SK-N-SH (cell line): Measurements from ENCODE around the gene SFXN4. TPM values are rescaled to one million over a fixed set of nuclear protein-coding genes. Genes with fewer than 3 reads are reported as not detected.

Experiments
- CTCF ChIA-PET: fragments of 300-600, 350-600 bp; formaldehyde crosslinking; extraction: SDS; loops from one replicate; lab custom pipeline; 2021; lab: Yijun Ruan, JAX
- POLR2A ChIA-PET: fragments of 350-600 bp; sonication (Branson Sonifier 250); formaldehyde crosslinking; extraction: SDS; loops from one replicate; lab custom pipeline; 2020; ENCODE audit warnings: antibody characterized with exemption, inconsistent platforms; lab: Yijun Ruan, JAX
- DNase-seq: peaks from one replicate; pipeline ENCODE4 v3.0.0; 2012
- H2AFZ ChIP-seq: fragments of 200-600 bp; sonication (generic); 2 replicates; pipeline ENCODE4 v1.8.1; 2016; ENCODE audit warnings: antibody characterized with exemption, mild to moderate bottlenecking, low read depth
- H3F3A ChIP-seq: fragments of 200-600 bp; sonication (generic); replicated peaks from 2 replicates; pipeline ENCODE3; 2016; ENCODE audit warnings: antibody characterized with exemption, mild to moderate bottlenecking; ENCODE audit not compliant: insufficient read depth
- H3K27ac ChIP-seq, 2 experiments: fragments of 200-500 bp in 1 of 2; fragments of 200-600 bp in 1 of 2; sonication (Bioruptor generic) in 1 of 2; sonication (generic), shearing (Covaris generic) in 1 of 2; 2 replicates each; pipeline versions ENCODE4 v1.5.1 to v1.6.1; 2014 to 2016; ENCODE audit warnings: low read depth in 2 of 2, inconsistent platforms in 1 of 2, low read length in 1 of 2, mild to moderate bottlenecking in 1 of 2, mixed read lengths in 1 of 2
- H3K27me3 ChIP-seq: fragments of 200-600 bp; sonication (generic), shearing (Covaris generic); 2 replicates; pipeline ENCODE4 v1.6.1; 2016; ENCODE audit warnings: mixed run types; ENCODE audit not compliant: insufficient read depth
- H3K36me3 ChIP-seq, 2 experiments: fragments of 200-500 bp in 1 of 2; fragments of 200-600 bp in 1 of 2; sonication (Bioruptor generic) in 1 of 2; sonication (generic) in 1 of 2; replicated peaks in 1 of 2; 2 replicates each; pipeline versions ENCODE3 to v1.5.1; 2014 to 2016; ENCODE audit warnings: low read length in 1 of 2, mild to moderate bottlenecking in 1 of 2; ENCODE audit not compliant: insufficient read depth in 2 of 2, control insufficient read depth in 1 of 2
- H3K4me1 ChIP-seq, 2 experiments: fragments of 200-500 bp in 1 of 2; fragments of 200-600 bp in 1 of 2; sonication (Bioruptor generic) in 1 of 2; sonication (generic), shearing (Covaris generic) in 1 of 2; 2 replicates each; pipeline versions ENCODE4 v1.5.1 to v1.6.1; 2014 to 2016; ENCODE audit warnings: low read depth in 1 of 2, low read length in 1 of 2, mixed run types in 1 of 2; ENCODE audit not compliant: insufficient read depth in 2 of 2, control insufficient read depth in 1 of 2
- H3K4me2 ChIP-seq: fragments of 200-600 bp; sonication (generic), shearing (Covaris generic); 2 replicates; pipeline ENCODE4 v1.6.1; 2017; ENCODE audit warnings: mixed run types
- H3K4me3 ChIP-seq, 2 experiments: fragments of 200-500 bp in 1 of 2; fragments of 200-600 bp in 1 of 2; sonication (Bioruptor generic) in 1 of 2; sonication (generic), shearing (Covaris generic) in 1 of 2; 2 replicates each; pipeline versions ENCODE4 v1.5.1 to v1.8.1; 2014 to 2016; ENCODE audit warnings: low read depth in 2 of 2, inconsistent platforms in 1 of 2, low read length in 1 of 2, mild to moderate bottlenecking in 1 of 2, mixed read lengths in 1 of 2, moderate library complexity in 1 of 2
- H3K79me2 ChIP-seq: fragments of 200-600 bp; sonication (generic); 2 replicates; pipeline ENCODE4 v1.8.1; 2017; ENCODE audit warnings: mild to moderate bottlenecking; ENCODE audit not compliant: insufficient read depth
- H3K9ac ChIP-seq: fragments of 200-600 bp; sonication (generic); 2 replicates; pipeline ENCODE4 v1.6.1; 2017; ENCODE audit warnings: mixed run types
- H3K9me2 ChIP-seq: fragments of 200-600 bp; sonication (generic); 2 replicates; pipeline ENCODE4 v1.6.1; 2017; ENCODE audit warnings: mixed run types
- H3K9me3 ChIP-seq: fragments of 200-600 bp; sonication (generic); 2 replicates; pipeline ENCODE4 v1.6.1; 2017; ENCODE audit warnings: mixed run types, mild to moderate bottlenecking, moderate library complexity
- H4K20me1 ChIP-seq: fragments of 200-600 bp; sonication (generic); 2 replicates; pipeline ENCODE4 v1.6.1; 2017; ENCODE audit warnings: mild to moderate bottlenecking, mixed run types; ENCODE audit not compliant: insufficient read depth
- CHD2 ChIP-seq: fragments of 150-350 bp; IDR thresholded peaks from 2 replicates; pipeline ENCODE4 v1.6.1; 2018; ENCODE audit warnings: low read length; ENCODE audit not compliant: partially characterized antibody
- CTCF ChIP-seq: fragments of 200-600 bp; sonication (generic); IDR thresholded peaks from 2 replicates; pipeline ENCODE4 v1.6.1; 2017; ENCODE audit warnings: antibody characterized with exemption, mild to moderate bottlenecking, moderate library complexity
- EZH2phosphoT487 ChIP-seq: fragments of 200-600 bp; sonication (generic); IDR thresholded peaks from 2 replicates; pipeline ENCODE4 v1.6.1; 2017; ENCODE audit warnings: low read depth, mixed run types, mild to moderate bottlenecking, antibody characterized with exemption, moderate library complexity, borderline replicate concordance
- FOSL2 ChIP-seq: IDR thresholded peaks from 2 replicates; pipeline ENCODE4 v1.4.0; 2012; ENCODE audit warnings: low read depth, mild to moderate bottlenecking, moderate library complexity, borderline replicate concordance
- FOXJ3 ChIP-seq: sonication (generic); formaldehyde crosslinking; IDR thresholded peaks from 2 replicates; pipeline ENCODE4 v1.5.1; 2020; ENCODE audit warnings: mild to moderate bottlenecking, missing genetic modification reagents
- MAX ChIP-seq: IDR thresholded peaks from 2 replicates; pipeline ENCODE4 v1.4.0; 2012; ENCODE audit warnings: low read depth
- MEF2A ChIP-seq: IDR thresholded peaks from 2 replicates; pipeline ENCODE4 v1.4.0; 2012; ENCODE audit warnings: low read depth, borderline replicate concordance
- POLR2AphosphoS5 ChIP-seq: IDR thresholded peaks from 2 replicates; pipeline ENCODE4 v1.6.1; 2012; ENCODE audit warnings: low read depth, low read length
- RCOR1 ChIP-seq: fragments of 150-350 bp; IDR thresholded peaks from 2 replicates; pipeline ENCODE4 v1.6.1; 2017; ENCODE audit warnings: antibody characterized with exemption, low read length
- REST ChIP-seq: IDR thresholded peaks from 2 replicates; pipeline ENCODE4 v1.6.1; 2012; ENCODE audit warnings: mild to moderate bottlenecking, low read depth, low read length, moderate library complexity
- RFX5 ChIP-seq: IDR thresholded peaks from 2 replicates; pipeline ENCODE4 v1.6.1; 2012; ENCODE audit warnings: mild to moderate bottlenecking, improper control_type of control experiment, low read length
- RXRA ChIP-seq: IDR thresholded peaks from 2 replicates; pipeline ENCODE4 v1.4.0; 2012; ENCODE audit warnings: low read depth, mild to moderate bottlenecking, borderline replicate concordance
- SIN3A ChIP-seq: IDR thresholded peaks from 2 replicates; pipeline ENCODE4 v1.6.1; 2012; ENCODE audit warnings: low read depth, mild to moderate bottlenecking, low read length, moderate library complexity, borderline replicate concordance
- TCF12 ChIP-seq: IDR thresholded peaks from 2 replicates; pipeline ENCODE4 v1.4.0; 2012
- TEAD4 ChIP-seq: IDR thresholded peaks from 2 replicates; pipeline ENCODE4 v1.4.0; 2012; ENCODE audit warnings: mild to moderate bottlenecking, borderline replicate concordance; ENCODE audit not compliant: insufficient read depth
- USF2 ChIP-seq: fragments of 150-350 bp; IDR thresholded peaks from 2 replicates; pipeline ENCODE4 v1.6.1; 2017; ENCODE audit warnings: antibody characterized with exemption, low read length, low read depth, borderline replicate concordance
- YY1 ChIP-seq: IDR thresholded peaks from 2 replicates; pipeline ENCODE4 v1.4.0; 2012; ENCODE audit warnings: low read depth, mild to moderate bottlenecking
- WGBS: methylation state at CpG from one replicate; pipeline ENCODE4 v1.1.6; 2017; ENCODE audit warnings: low lambda C conversion rate; 5-methylcytosine and 5-hydroxymethylcytosine counted together
- polyA plus RNA-seq, 3 experiments: library from polyadenylated mRNA; depleted of rRNA; stranded (reverse); fragments of >200 nt; gene quantifications; 2 replicates each; pipeline ENCODE4 v1.2.3, GENCODE V29; 2012
- TF ChIP-seq, protein P1 (sequence below): fragments of 150-350 bp; IDR thresholded peaks from 2 replicates; pipeline ENCODE4 v1.6.1; 2016; ENCODE audit warnings: mild to moderate bottlenecking, low read depth, low read length
- TF ChIP-seq, protein P2 (sequence below): IDR thresholded peaks from 2 replicates; pipeline ENCODE4 v1.4.0; 2012; ENCODE audit warnings: low read depth, borderline replicate concordance

Gene SFXN4
- polyA plus RNA-seq, 1 of the 3 experiments (the other 2 are of a cell fraction), result 24.2 TPM

DNA sequence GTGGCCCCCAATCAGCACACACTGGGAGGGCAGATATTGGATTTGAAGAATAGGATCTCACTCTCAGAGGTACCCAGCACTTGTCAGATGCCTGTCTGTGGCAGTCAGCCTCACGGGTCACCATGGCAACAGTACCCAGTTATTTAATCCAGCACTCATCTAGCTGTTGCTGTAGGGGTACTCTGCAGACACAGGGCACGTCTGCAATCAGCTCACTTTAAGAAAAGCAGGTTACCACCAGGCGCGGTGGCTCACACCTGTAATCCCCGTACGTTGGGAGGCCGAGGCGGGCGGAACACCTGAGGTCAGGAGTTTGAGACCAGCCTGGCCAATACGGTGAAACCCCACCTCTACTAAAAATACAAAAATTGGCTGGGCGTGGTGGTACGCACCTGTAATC, 11.9 kb downstream of the SFXN4 start:
- no peak overlapping the region for H2AFZ ChIP-seq

More for the DNA sequence above, 11.9 kb downstream of the SFXN4 start:
- no peak overlapping the region for H3K4me2 ChIP-seq
- H3F3A ChIP-seq, result peaks cover under 1% of the 10 kb centered on the region
- no peaks in the 10 kb centered on the region for H3K4me1 ChIP-seq
- DNase-seq, result no peak
- H4K20me1 ChIP-seq, result no peaks in the 10 kb centered on the region
- H3K4me3 ChIP-seq, result no peak overlapping the region
- WGBS, result 99% methylated on average over 11 of the region's 12 CpGs
- H3K9ac ChIP-seq, result no peak overlapping the region
- no peaks in the 10 kb centered on the region for H3K9me3 ChIP-seq
- peaks cover 10 to 20% of the 10 kb centered on the region in 2 experiments for H3K36me3 ChIP-seq
- no peaks in the 10 kb centered on the region for H3K9me2 ChIP-seq
- H3K27ac ChIP-seq, result no peak overlapping the region
- ChIA-PET CTCF (interaction anchor here (0.6 kb wide), 1 partner anchor 157 kb away, joined by 3 read pairs; no protein-coding TSS in a partner anchor), POLR2A (interaction anchor here (0.9 kb wide), 1 partner anchor 18 kb away, joined by 3 read pairs; no protein-coding TSS in a partner anchor)
- no peaks in the 10 kb centered on the region for H3K27me3 ChIP-seq
- TF ChIP-seq MEF2A (no peak), USF2 (no peak), MAX (no peak), SIN3A (no peak), RCOR1 (no peak), RFX5 (no peak), FOSL2 (no peak), CTCF (no peak), YY1 (no peak), POLR2AphosphoS5 (no peak), TCF12 (no peak), CHD2 (no peak), TEAD4 (no peak), EZH2phosphoT487 (no peak), RXRA (no peak), FOXJ3 (CRISPR knock-in tag) (no peak), REST (no peak)
- TF ChIP-seq, protein P1, sequence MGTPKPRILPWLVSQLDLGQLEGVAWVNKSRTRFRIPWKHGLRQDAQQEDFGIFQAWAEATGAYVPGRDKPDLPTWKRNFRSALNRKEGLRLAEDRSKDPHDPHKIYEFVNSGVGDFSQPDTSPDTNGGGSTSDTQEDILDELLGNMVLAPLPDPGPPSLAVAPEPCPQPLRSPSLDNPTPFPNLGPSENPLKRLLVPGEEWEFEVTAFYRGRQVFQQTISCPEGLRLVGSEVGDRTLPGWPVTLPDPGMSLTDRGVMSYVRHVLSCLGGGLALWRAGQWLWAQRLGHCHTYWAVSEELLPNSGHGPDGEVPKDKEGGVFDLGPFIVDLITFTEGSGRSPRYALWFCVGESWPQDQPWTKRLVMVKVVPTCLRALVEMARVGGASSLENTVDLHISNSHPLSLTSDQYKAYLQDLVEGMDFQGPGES, result no peak
- TF ChIP-seq, protein P2, sequence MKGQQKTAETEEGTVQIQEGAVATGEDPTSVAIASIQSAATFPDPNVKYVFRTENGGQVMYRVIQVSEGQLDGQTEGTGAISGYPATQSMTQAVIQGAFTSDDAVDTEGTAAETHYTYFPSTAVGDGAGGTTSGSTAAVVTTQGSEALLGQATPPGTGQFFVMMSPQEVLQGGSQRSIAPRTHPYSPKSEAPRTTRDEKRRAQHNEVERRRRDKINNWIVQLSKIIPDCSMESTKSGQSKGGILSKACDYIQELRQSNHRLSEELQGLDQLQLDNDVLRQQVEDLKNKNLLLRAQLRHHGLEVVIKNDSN, result no peak
- no peaks in the 10 kb centered on the region for H3K79me2 ChIP-seq
